Stimulated activated CD4-positive, alpha-beta T cell treated with anti-CD3 and anti-CD28 coated beads, Interleukin-1b, Interleukin-23, amount 100 ng/mL, for 24 hours (primary cell): ENCODE data around the gene DYNC1H1.
A peak's percentile ranks its signal among the peaks of the same experiment; 100 is the strongest.

Experiments used
- DNase-seq, 4 experiments: peaks; one replicate each; pipeline ENCODE4 v3.0.0-alpha.2; 2020; ENCODE audit warnings: low read depth in 4 of 4, low spot score in 1 of 4

DYNC1H1 gene

DNA sequence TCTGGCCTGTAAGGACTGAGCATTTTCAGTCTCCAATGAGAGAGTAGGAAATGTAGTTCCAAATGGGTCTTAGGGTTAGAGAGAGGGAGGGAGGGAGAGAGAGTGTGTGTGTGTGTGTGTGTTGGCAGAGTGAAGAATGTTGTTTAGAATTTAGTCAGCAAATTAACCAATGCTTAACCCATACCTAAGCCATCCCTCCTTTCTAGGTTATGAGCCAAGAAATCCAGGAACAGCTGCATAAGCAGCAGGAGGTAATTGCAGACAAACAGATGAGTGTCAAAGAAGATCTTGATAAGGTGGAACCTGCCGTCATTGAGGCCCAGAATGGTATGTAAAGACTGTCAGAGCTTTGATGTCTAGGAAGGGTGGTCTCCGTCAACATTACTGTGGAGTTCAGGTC, 65.6 kb downstream of the DYNC1H1 start:
- DNase-seq, result no peak

DNA sequence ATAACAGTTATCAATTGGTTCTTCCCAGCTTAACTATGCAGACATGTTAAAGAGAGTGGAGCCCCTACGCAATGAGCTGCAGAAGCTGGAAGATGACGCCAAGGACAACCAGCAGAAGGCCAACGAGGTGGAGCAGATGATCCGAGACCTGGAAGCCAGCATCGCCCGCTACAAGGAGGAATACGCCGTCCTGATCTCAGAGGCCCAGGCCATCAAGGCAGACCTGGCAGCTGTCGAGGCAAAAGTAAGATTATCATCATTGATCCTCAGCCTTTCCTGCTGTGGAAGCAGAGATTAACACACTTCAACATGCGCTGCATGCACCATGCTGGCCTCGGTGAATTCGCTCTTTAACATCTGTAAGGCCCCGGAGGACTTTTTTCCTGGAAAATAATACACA, 68.9 kb downstream of the DYNC1H1 start:
- no peak for DNase-seq

DNA sequence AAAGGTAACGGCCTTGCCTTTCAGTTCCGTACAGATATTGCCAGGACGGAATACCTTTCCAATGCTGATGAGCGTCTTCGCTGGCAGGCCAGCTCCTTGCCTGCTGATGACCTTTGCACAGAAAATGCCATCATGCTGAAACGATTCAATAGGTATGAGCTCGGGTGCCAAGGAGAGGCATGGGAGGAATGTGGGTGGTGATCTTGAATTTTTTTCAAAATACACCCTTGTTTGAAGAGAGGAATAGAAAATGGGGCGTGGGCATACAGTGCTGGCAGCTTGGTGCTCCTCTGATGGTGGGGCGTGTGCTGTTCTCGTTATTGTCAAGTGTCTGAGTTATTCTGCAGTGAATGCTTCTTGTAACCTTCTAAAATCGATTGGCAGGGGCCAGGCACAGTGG, 69.9 kb downstream of the DYNC1H1 start:
- no peak for DNase-seq

DNA sequence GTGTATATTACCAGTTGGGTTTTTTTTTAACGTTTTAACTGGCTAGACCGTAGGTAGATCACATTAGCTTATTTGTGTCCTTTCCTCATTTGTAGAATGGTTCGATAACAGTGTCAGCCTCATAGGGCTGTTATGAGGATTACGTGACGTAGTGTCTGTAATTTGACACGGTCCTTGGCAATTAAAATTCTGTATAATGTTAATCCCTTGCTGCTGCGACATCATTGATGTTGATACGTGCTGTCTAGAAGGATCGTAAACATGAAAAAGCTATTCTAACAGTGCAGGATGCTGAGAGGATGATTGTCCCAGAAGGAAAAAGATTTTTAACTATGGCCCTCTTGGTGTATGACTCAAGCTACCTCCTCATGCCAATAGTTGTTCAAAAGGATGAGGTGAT, 71.5 kb downstream of the DYNC1H1 start:
- no peak for DNase-seq

DNA sequence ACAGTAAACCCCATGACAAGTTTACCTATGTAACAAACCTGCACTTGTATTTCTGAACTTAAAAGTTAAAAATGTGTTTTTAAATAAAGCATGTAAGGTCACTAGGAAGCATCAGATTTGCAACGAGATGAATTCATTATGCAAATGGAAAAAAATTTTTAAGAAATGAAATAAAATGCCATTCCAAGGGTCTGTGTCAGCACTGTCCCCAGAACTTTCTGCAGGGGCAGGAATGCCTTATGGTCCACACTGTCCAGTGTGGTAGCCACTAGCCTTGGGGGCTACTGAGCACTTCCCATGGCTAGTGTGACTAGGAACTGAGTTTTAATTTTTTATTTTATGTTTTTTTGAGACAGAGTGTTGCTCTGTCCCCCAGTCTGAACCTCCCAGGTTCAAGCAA, 73.3 kb downstream of the DYNC1H1 start:
- no peak for DNase-seq

- DNase-seq, result no peak
Measured at GRCh38 chr14:102039157-102039556, 74.8 kb downstream of the DYNC1H1 start.

- no peak for DNase-seq
Measured at GRCh38 chr14:102040153-102040552, 75.8 kb downstream of the DYNC1H1 start.

GRCh38 chr14:102042699-102043098, 78.3 kb downstream of the DYNC1H1 start:
- no peak for DNase-seq

- no peak for DNase-seq
Measured at GRCh38 chr14:102043251-102044025, 79.1 kb downstream of the DYNC1H1 start.

GRCh38 chr14:102044566-102044965, 80.2 kb downstream of the DYNC1H1 start:
- no peak for DNase-seq

DNA sequence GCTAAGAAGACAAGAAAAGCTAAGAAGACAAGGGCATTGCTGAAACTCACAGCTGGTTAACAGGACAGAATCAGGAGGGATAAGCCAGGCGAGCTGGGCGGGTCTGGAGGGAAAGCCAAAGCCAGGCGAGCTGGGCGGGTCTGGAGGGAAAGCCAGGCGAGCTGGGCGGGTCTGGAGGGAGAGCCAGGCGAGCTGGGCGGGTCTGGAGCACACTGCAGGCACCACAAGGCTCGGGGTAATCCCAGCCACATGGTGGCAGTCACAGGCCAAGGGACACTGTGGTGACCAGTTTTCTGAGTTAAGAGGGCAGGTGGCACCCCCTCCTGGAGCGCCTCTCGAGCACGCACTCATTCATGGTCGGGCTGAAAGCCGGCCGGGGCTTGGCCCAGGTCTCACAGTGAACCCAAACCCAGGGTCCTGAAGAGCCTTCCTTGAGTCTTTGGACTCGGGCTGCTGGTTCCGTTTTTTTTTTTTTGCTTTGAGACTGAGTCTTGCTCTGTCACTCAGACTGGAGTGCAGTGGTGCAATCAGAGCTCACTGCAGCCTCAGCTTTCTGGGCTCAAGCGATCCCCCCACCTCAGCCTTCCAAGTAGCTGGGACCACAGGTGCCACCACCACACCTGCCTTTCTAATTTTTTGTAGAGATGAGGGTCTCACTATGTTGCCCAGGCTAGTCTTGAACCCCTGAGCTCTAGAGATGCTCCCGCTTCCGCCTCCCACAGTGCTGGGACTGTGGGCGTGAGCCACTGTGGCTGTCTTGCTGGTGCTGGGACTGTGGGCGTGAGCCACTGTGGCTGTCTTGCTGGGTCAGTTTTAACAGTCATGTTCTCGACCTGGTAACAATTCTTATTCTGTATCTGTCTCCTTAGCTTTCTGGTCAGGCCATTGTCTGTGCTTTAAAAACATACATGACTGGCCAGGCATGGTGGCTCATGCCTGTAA, 82.2 kb downstream of the DYNC1H1 start:
- peak in 1 of 4 experiments; percentile 7 for DNase-seq

GRCh38 chr14:102047808-102048540, 83.6 kb downstream of the DYNC1H1 start:
- DNase-seq, result no peak

DNA sequence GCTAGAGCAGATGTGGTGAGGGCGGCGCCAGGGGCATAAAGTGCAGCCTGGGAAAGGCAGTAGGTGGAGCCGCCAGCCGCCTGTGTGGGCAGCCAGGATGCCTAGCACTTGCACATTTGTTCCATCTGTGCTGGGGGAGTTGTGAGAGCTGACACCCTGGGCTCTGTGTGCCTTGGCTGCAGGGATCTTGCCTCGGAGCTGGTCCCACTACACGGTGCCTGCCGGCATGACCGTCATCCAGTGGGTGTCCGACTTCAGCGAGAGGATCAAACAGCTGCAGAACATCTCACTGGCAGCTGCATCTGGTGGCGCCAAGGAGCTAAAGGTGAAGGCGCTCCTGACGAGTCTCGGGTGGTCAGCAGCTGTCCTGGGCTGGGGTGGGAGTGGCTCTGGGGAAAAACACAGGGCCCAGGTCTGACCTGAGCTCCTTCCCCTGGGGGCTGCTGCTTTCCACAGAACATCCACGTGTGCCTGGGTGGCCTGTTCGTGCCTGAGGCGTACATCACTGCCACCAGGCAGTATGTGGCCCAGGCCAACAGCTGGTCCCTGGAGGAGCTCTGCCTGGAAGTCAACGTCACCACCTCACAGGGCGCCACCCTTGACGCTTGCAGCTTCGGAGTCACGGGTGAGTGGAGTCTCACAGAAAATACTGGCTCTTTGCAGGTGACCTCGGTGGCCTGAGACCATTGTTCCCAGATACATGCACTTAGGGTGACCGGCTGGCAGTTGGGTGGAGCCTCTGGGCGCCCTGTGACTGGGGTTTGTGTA, 85.1 kb downstream of the DYNC1H1 start:
- no peak for DNase-seq

DNA sequence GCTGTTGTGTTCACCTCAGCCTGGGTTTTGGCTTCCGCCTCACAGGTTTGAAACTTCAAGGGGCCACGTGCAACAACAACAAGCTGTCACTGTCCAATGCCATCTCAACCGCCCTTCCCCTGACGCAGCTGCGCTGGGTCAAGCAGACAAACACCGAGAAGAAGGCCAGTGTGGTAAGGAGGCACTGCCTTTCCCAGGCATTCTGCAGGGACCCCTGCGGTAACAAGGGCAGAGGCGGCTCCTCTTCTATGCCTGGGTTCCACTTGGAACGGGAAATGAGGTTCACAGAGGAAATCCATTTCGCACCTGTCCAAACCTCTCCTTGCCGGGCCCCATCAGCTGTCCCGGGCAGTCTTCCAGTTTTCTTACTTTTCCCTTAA, 85.6 kb downstream of the DYNC1H1 start:
- no peak for DNase-seq

DNA sequence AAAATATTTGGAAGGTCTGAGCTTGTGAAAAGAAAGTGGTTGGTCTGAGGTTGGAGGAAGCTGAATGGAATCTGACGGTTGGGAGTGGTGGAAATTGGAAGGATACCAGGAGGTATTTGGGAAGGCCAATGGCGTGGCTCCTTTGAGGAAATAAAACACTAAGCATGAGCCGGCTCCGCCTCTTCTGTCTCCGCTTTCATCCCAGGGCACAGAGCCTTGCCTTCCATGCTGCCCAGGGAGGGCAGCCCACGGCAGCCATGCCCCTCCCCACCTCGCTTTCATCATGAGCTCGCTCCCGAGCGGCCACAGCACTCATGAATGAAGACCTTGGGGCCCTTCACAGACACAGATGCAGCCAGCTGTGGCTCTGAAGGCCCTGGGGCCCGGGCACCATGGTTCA, 86.3 kb downstream of the DYNC1H1 start:
- DNase-seq, result no peak

- no peak for DNase-seq
Measured at GRCh38 chr14:102052522-102052921, 88.1 kb downstream of the DYNC1H1 start.

DNA sequence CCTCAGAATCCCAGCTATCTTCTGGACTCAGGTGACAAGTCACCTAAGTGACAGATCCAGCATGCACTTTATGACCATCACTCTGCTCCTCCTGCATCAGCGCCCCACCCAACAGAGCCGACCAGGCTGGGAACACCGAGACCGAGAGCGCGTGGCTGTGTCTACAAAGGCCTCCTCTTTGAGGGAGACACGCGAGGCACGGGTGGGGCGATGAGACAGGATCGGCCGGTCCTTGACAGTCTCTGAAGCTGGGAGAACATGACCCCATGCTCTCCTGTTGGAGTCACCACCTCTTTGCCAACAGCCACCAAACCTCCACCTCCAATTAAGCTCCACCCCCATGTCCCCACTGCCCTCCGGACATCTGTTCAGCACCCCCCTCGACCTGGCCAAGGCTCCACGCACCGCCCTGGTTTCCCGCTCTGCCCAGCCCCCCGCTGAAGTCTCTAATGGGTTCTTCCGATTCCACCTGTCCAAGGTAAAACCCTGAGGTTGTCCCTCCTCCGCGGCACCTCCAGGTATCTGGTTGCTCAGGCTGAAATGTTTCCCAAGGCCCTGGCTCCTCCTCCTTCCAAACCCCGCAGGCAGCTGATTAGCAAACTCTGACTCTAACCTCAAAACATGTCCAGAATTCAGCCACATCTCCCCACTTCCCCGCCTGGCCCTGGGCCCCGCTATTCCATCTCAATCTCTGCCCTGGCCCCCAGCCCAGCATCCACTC, 91.0 kb downstream of the DYNC1H1 start:
- no peak for DNase-seq

GRCh38 chr14:102056694-102057442, 92.5 kb downstream of the DYNC1H1 start:
- DNase-seq, result no peak

- DNase-seq, result no peak
Measured at GRCh38 chr14:102057480-102058114, 93.2 kb downstream of the DYNC1H1 start.
